Muscle layer of colon (tissue), 2 donors: ENCODE data around the gene KRTAP10-12.

ENCODE experiments used
- H3K27ac ChIP-seq: one replicate; pipeline ENCODE4 v1.7.0; 2013; ENCODE audit warnings: low read depth, mild to moderate bottlenecking, low read length, moderate library complexity
- H3K27me3 ChIP-seq, 2 donors: one replicate each; pipeline ENCODE4 v1.7.0; 2013; ENCODE audit warnings: low read length in 2 of 2, mild to moderate bottlenecking in 2 of 2; ENCODE audit not compliant: insufficient read depth in 2 of 2, control insufficient read depth in 1 of 2
- H3K36me3 ChIP-seq: one replicate; pipeline ENCODE4 v1.7.0; 2013; ENCODE audit warnings: mild to moderate bottlenecking, low read length; ENCODE audit not compliant: insufficient read depth
- H3K4me1 ChIP-seq: one replicate; pipeline ENCODE4 v1.7.0; 2013; ENCODE audit warnings: mild to moderate bottlenecking, low read length; ENCODE audit not compliant: insufficient read depth
- H3K4me3 ChIP-seq, 2 donors: one replicate each; pipeline ENCODE4 v1.7.0; 2013; ENCODE audit warnings: low read length in 2 of 2, low read depth in 1 of 2, mild to moderate bottlenecking in 1 of 2, moderate library complexity in 1 of 2
- H3K9ac ChIP-seq: one replicate; pipeline ENCODE4 v1.7.0; 2013; ENCODE audit warnings: low read length
- H3K9me3 ChIP-seq: one replicate; pipeline ENCODE4 v1.7.0; 2013; ENCODE audit warnings: mild to moderate bottlenecking, low read length
- donor health status: abdominal sarcoma.
- donor health status: Adenocarcinoma of cecum.

KRTAP10-12 gene

DNA sequence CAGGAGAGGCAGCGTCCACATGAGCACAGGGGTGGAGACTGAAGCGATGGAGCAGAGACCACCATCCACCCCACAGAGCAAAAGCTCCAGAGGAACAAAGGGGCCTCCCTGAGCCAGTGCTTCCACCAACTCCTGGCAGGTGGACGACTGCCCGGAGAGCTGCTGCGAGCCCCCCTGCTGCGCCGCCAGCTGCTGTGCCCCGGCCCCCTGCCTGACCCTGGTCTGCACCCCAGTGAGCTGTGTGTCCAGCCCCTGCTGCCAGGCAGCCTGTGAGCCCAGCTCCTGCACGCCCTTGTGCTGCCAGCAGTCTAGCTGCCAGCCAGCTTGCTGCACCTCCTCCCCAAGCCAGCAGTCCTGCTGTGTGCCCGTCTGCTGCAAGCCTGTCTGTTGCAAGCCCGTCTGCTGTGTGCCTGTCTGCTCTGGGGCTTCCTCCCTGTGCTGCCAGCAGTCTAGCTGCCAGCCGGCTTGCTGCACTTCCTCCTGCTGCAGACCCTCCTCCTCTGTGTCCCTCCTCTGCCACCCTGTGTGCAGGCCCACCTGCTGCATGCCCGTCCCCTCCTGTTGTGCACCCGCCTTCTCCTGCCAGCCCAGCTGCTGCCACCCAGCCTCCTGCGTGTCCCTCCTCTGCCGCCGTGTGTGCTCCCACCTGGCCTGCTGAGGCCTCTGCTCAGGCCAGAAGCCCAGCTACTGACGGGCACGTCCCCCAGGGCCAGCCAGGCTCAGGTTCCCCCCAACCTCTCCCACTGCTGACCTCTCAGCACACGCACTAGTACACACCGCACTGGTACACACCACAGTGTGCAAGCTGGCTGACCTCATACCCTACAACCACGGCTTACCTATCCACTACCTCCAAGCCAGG, 5.4 kb downstream of the KRTAP10-12 start:
- Histone ChIP-seq H3K4me1 (no peaks in the 10 kb centered on the region), H3K27me3 (peaks cover 5 to 76% of the 10 kb centered on the region in 2 donors)

DNA sequence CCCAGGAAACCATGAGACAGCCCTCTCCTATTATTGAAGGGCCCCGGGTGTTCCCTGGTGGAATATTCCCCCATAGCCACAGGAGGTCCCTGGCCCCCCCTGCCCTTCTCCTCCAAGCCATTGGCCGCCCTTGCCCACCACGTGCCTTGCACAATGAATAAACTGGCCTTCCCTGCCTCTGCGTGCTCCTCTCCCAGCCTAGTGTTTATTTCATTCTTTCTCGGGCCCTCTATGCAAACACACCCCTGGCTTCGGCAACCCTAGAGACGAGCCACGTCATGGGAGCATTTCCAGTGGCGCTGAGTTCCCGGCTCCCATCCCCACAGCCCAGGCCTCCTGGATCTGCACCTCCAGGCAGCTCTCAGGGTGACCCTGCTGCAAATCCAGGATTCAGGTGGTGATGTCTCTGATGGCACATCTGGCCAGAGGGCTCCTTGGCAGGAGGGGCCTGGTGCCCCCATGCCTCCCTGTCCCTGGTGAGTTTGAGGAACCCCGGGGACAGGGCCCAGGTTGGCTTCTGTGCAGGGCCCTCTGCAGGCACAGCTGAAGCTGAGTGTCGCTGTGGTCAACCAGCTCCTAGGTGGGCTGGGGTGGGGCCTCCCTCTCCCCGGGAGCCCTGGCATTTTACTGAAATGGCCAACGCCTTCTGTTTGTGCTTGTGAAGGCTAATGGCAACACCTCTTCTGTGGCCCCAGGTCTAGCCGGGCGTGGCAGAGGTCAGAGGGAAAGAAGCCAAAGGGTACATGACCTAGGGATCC, 6.2 kb downstream of the KRTAP10-12 start:
- Histone ChIP-seq H3K27me3 (peaks cover 5 to 77% of the 10 kb centered on the region in 2 donors), H3K9ac (no peak overlapping the region), H3K4me3 (no peak overlapping the region), H3K4me1 (no peaks in the 10 kb centered on the region), H3K9me3 (no peaks in the 10 kb centered on the region), H3K27ac (no peak overlapping the region), H3K36me3 (no peaks in the 10 kb centered on the region)

More for the DNA sequence above, 5.4 kb downstream of the KRTAP10-12 start:
- Histone ChIP-seq H3K36me3 (no peaks in the 10 kb centered on the region), H3K27ac (no peak overlapping the region), H3K4me3 (no peak overlapping the region), H3K9me3 (no peaks in the 10 kb centered on the region), H3K9ac (no peak overlapping the region)

DNA sequence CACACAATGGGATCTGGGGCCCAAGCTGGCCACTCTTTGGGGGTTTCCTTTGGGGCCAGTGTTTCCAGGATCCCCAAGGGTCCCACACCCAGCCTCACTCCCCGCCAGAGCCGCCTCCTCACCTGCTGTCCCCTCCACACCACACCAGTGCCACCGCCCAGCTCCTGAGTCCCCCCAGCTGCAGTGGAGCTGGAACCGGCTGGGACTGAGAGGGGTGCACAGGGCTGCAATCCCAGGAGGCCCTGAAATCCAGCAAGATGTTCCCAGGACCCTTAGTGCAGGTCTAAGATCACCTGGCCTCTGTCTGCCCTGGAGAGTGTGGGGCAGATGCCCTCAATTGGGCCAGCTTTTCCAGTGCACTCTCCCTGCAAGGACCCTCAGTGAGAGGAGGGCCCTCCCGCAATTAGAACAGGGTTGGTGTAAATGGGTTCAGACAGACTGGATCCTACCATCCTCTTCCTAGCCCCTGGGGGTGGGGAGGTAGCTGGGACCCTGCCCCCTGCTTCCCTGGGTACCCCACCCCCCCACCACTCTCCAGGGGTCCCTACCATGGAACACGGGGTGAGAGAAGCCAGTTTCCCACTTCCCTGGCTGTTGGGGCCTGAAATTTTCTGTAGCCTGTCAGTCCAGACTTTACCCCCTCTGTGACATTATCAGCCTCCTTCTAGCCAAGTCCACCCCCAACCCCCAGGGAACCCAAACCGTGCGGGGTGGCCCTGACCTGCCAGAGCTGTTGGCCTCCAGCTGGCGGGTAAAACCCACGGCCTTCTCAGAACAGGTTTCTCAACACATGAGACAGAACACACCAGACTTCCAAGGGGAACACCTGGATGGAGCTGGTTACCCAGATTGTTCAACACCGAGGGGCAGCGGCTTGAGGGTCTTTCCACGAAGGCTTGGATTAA, 7.0 kb downstream of the KRTAP10-12 start:
- Histone ChIP-seq H3K36me3 (no peaks in the 10 kb centered on the region), H3K9me3 (no peaks in the 10 kb centered on the region), H3K27me3 (peaks cover 5 to 78% of the 10 kb centered on the region in 2 donors), H3K9ac (no peak overlapping the region), H3K4me3 (no peak overlapping the region), H3K27ac (no peak overlapping the region), H3K4me1 (no peaks in the 10 kb centered on the region)

DNA sequence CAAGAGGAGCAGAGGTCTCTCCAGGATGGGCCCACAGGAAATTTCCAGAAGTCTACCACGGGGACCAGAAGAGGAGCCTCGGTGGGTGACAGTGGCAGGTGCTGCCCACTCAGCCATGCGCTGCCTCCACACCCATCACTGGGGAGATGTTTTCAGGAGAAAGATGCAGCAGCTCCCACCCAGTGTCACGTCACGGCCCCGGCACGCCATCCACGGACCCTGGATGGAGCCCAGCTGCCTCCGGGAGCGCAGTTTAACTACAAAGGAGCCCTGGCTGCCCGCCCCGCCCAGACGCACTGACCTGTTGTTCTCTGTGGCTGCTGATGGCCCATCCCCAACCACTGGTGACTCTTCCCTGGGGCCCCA, 7.6 kb downstream of the KRTAP10-12 start:
- Histone ChIP-seq H3K36me3 (no peaks in the 10 kb centered on the region), H3K4me1 (no peaks in the 10 kb centered on the region), H3K4me3 (no peak overlapping the region), H3K27ac (no peak overlapping the region), H3K9me3 (no peaks in the 10 kb centered on the region), H3K9ac (no peak overlapping the region), H3K27me3 (peaks cover 5 to 78% of the 10 kb centered on the region in 2 donors)

DNA sequence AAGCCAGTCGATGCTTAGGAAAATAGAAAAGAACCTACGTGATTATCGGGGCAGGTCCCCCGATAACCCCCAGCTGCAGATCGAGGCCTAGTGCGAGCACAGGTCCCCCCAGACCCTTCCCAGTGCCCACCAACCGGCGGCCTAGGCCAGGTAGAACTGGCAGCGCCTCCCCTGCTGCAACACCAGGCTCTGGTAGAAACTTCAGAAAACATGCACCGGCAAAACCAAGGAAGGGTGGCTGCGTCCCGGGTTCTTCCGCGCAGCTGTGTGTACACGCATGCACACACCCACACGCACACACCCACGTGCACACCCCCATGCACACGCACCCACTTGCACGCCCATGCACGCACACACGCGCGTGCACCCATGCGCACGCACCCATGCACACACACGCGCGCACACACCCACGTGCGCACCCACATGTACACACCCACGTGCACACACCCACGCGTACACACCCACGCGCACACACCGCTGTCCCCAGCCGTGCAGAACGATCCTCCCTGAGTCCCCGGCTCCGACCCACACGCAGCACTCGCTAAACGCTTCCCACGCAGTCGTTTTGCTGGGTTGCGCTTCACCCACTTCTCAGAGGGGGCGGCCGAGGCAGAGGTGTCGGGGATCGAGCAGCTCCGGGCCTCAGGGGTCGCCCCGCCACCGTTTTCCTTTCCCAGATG, 9.2 kb downstream of the KRTAP10-12 start:
- no peaks in the 10 kb centered on the region for H3K9me3 ChIP-seq
- H3K27me3 ChIP-seq = peaks cover 4 to 76% of the 10 kb centered on the region in 2 donors
- H3K4me1 ChIP-seq = no peaks in the 10 kb centered on the region
- H3K9ac ChIP-seq = no peak overlapping the region
- no peak overlapping the region for H3K27ac ChIP-seq
- no peak overlapping the region for H3K4me3 ChIP-seq
- no peaks in the 10 kb centered on the region for H3K36me3 ChIP-seq

GRCh38 chr21:44706706-44707581, 10.0 kb downstream of the KRTAP10-12 start:
- Histone ChIP-seq H3K9me3 (no peaks in the 10 kb centered on the region), H3K27me3 (peaks cover 6 to 80% of the 10 kb centered on the region in 2 donors), H3K9ac (no peak overlapping the region), H3K4me1 (no peaks in the 10 kb centered on the region), H3K36me3 (no peaks in the 10 kb centered on the region), H3K4me3 (no peak overlapping the region), H3K27ac (no peak overlapping the region)

DNA sequence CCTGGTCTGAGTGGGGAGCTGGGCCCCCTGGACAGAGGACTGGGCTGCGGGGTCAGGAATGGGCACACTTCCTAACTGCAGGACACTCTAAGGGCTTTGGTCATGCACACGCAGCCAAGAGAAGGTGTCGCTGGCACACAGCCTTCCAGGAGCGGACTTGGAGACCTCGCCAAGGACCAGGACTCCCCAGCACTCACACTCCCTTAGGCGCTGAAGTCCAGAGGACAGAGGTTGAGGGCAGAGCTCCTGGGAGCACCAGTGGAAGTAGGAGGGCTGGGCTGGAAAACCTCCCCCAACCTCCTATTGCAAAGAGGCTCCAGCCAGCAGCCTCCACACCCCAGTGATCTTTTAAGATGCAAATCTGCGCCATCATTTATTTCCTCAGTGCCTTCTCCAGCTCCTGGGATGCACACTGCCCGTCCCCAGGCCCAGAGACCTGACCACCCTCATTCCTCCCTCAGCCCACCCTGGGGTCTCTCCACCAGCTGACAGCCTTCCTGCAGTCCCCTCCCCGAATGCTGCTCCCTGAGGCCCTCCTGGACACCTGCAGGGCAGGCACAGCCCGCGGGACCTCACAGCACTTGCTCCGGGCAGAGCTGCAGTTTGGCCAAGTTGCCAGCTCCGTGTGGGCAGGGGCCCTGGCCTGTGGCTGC, 11.4 kb downstream of the KRTAP10-12 start:
- no peak overlapping the region for H3K4me3 ChIP-seq
- H3K9me3 ChIP-seq = no peaks in the 10 kb centered on the region
- no peak overlapping the region for H3K9ac ChIP-seq
- peaks cover 18 to 80% of the 10 kb centered on the region in 2 donors for H3K27me3 ChIP-seq
- no peaks in the 10 kb centered on the region for H3K36me3 ChIP-seq
- no peaks in the 10 kb centered on the region for H3K4me1 ChIP-seq
- H3K27ac ChIP-seq = no peak overlapping the region

- H3K27ac ChIP-seq = no peak overlapping the region
- H3K9ac ChIP-seq = no peak overlapping the region
- H3K27me3 ChIP-seq = peaks cover 24 to 80% of the 10 kb centered on the region in 2 donors
- no peaks in the 10 kb centered on the region for H3K4me1 ChIP-seq
- H3K4me3 ChIP-seq = no peak overlapping the region
- no peaks in the 10 kb centered on the region for H3K36me3 ChIP-seq
- no peaks in the 10 kb centered on the region for H3K9me3 ChIP-seq
These were observed 12.0 kb downstream of the KRTAP10-12 start for GRCh38 chr21:44708866-44709425.

GRCh38 chr21:44709426-44710293, 12.7 kb downstream of the KRTAP10-12 start:
- no peaks in the 10 kb centered on the region for H3K4me1 ChIP-seq
- no peak overlapping the region for H3K4me3 ChIP-seq
- H3K27me3 ChIP-seq = peaks cover 24 to 84% of the 10 kb centered on the region in 2 donors
- H3K9me3 ChIP-seq = no peaks in the 10 kb centered on the region
- H3K9ac ChIP-seq = no peak overlapping the region
- no peaks in the 10 kb centered on the region for H3K36me3 ChIP-seq
- H3K27ac ChIP-seq = no peak overlapping the region
